ENCODE results near the gene P4HB.

- TF ChIP-seq, protein P1, sequence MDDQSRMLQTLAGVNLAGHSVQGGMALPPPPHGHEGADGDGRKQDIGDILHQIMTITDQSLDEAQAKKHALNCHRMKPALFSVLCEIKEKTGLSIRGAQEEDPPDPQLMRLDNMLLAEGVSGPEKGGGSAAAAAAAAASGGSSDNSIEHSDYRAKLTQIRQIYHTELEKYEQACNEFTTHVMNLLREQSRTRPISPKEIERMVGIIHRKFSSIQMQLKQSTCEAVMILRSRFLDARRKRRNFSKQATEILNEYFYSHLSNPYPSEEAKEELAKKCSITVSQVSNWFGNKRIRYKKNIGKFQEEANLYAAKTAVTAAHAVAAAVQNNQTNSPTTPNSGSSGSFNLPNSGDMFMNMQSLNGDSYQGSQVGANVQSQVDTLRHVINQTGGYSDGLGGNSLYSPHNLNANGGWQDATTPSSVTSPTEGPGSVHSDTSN (CRISPR knock-in tag; IDR thresholded peaks at IDR 0.05) = no peak
- TF ChIP-seq ZNF48 (tag by site-specific recombination; IDR thresholded peaks at IDR 0.05) = no peak
- TF ChIP-seq ZNF785 (tag by site-specific recombination; IDR thresholded peaks at IDR 0.05) = no peak
- no peak for TF ChIP-seq CTCF (tag by site-specific recombination; IDR thresholded peaks at IDR 0.05)
- no peak for TF ChIP-seq ZBTB7A (tag by site-specific recombination; IDR thresholded peaks at IDR 0.05; ENCODE audit: low read depth)
- no peak for TF ChIP-seq GLI4 (tag by site-specific recombination; IDR thresholded peaks at IDR 0.05)
- no peak for TF ChIP-seq ZNF121 (tag by site-specific recombination; IDR thresholded peaks at IDR 0.05)
- no peak for TF ChIP-seq ZBTB1 (tag by site-specific recombination; IDR thresholded peaks at IDR 0.05)
- TF ChIP-seq REST (tag by site-specific recombination; IDR thresholded peaks at IDR 0.05) = no peak
- no peak for TF ChIP-seq ZFP3 (tag by site-specific recombination; IDR thresholded peaks at IDR 0.05; ENCODE audit: low read depth)
- TF ChIP-seq YY1 (tag by site-specific recombination; IDR thresholded peaks at IDR 0.05) = no peak
- TF ChIP-seq ZNF311 (tag by site-specific recombination; IDR thresholded peaks at IDR 0.05; ENCODE audit: borderline replicate concordance) = no peak
Observed at GRCh38 chr17:81884968-81885367, 24.6 kb upstream of the P4HB start.

Measured in HEK293 (cell line).